ENCODE results near the gene NHLRC2. TPM values are rescaled to one million over a fixed set of nuclear protein-coding genes. Genes with fewer than 3 reads are reported as not detected.

The NHLRC2 gene
- total RNA-seq, 1 experiment from 2014 or later, result 30.9 TPM

DNA sequence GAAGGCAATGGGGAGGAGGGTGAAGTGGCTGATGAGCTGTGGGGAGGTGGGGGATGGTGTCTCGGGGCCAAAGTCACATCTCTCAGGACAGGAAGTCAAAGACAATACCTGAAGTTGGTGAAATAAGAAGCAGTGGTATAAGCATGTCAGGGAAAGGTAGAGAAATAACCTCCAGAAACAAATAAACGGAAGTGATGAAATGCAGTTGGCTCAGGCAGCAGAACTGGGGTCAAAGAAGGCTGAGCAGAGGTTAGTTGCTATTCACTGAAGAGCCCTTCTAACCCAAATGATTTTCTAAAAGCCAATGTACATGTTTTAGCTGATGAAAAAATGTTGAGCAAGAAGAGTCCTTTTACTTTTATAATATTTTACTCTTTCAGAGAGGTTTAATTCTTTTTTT lies 110.6 kb downstream of the NHLRC2 start:
- Mint-ChIP-seq H3K9me3 (peaks cover 10 to 15% of the 10 kb centered on the region in 2 experiments), H3K27ac (no peak overlapping the region), H3K4me1 (peaks cover 14 to 21% of the 10 kb centered on the region in 2 experiments; a peak in 3 of 4 replicates), H3K27me3 (ENCODE audit: low read depth) (no peaks in the 10 kb centered on the region), H3K36me3 (ENCODE audit: insufficient read depth in 1 of 3, low read depth in 3 of 3) (peaks cover 1 to 17% (median 9%) of the 10 kb centered on the region in 3 experiments), H3K4me3 (no peak overlapping the region)
- no peak for DNase-seq
- Histone ChIP-seq H3K27me3 (ENCODE audit: insufficient read depth, low read length) (no peaks in the 10 kb centered on the region), H3K4ac (ENCODE audit: low read depth, low read length) (no peak overlapping the region), H3K23ac (ENCODE audit: insufficient read length, low read depth, low read length) (no peak overlapping the region), H3K23me2 (ENCODE audit: insufficient read length, low read depth, low read length, poor library complexity, severe bottlenecking) (no peaks in the 10 kb centered on the region), H3K4me1 (ENCODE audit: insufficient read depth, low read length) (no peaks in the 10 kb centered on the region), H3T11ph (ENCODE audit: low read length) (no peak overlapping the region), H2BK15ac (ENCODE audit: low read depth, low read length) (no peak overlapping the region), H2AK5ac (ENCODE audit: insufficient read length, low read length) (no peak overlapping the region), H2AFZ (ENCODE audit: low read length) (no peak overlapping the region), H3K9me3 (ENCODE audit: control insufficient read depth, low read depth, low read length) (no peaks in the 10 kb centered on the region), H3K56ac (ENCODE audit: insufficient read length, low read depth, low read length) (no peak overlapping the region), H3K79me1 (ENCODE audit: insufficient read depth, low read depth, low read length, poor library complexity, severe bottlenecking) (no peaks in the 10 kb centered on the region), H3K4me2 (ENCODE audit: insufficient read depth, insufficient read length, low read length) (no peak overlapping the region), H3K27ac (ENCODE audit: insufficient read length, low read depth, low read length) (no peak overlapping the region), H3K9ac (ENCODE audit: extremely low read depth, insufficient read length, low read length) (no peak overlapping the region), H4K5ac (ENCODE audit: insufficient read length, low read depth, low read length) (no peak overlapping the region), H2BK12ac (ENCODE audit: insufficient read length, low read depth, low read length) (no peak overlapping the region), H4K20me1 (ENCODE audit: control insufficient read depth, insufficient read depth, insufficient read length) (no peaks in the 10 kb centered on the region), H3K18ac (ENCODE audit: insufficient read length, low read depth, low read length) (no peak overlapping the region), H2BK20ac (ENCODE audit: low read depth, low read length, poor library complexity, severe bottlenecking) (no peak overlapping the region), H3K79me2 (ENCODE audit: insufficient read depth, low read length) (no peaks in the 10 kb centered on the region), H3K14ac (ENCODE audit: insufficient read depth, low read length) (no peak overlapping the region), H4K91ac (ENCODE audit: insufficient read length, low read depth, low read length) (no peak overlapping the region), H4K8ac (replicated peaks; ENCODE audit: insufficient read length, low read depth, low read length) (no peak overlapping the region), H2BK120ac (ENCODE audit: low read depth, low read length, poor library complexity, severe bottlenecking) (no peak overlapping the region), H2BK5ac (ENCODE audit: insufficient read length, low read length) (no peak overlapping the region)
- TF ChIP-seq, protein P1, sequence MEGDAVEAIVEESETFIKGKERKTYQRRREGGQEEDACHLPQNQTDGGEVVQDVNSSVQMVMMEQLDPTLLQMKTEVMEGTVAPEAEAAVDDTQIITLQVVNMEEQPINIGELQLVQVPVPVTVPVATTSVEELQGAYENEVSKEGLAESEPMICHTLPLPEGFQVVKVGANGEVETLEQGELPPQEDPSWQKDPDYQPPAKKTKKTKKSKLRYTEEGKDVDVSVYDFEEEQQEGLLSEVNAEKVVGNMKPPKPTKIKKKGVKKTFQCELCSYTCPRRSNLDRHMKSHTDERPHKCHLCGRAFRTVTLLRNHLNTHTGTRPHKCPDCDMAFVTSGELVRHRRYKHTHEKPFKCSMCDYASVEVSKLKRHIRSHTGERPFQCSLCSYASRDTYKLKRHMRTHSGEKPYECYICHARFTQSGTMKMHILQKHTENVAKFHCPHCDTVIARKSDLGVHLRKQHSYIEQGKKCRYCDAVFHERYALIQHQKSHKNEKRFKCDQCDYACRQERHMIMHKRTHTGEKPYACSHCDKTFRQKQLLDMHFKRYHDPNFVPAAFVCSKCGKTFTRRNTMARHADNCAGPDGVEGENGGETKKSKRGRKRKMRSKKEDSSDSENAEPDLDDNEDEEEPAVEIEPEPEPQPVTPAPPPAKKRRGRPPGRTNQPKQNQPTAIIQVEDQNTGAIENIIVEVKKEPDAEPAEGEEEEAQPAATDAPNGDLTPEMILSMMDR (conservative IDR thresholded peaks at IDR 0.05), result no peak
- no CpG with 5 or more reads among the region's 2 CpGs for WGBS (ENCODE audit: extremely low coverage, insufficient read length, low lambda C conversion rate)
